ENCODE measurements around the gene TXNRD2.

Gene TXNRD2

GRCh38 chr22:19965771-19966709 is 24.4 kb upstream of the TXNRD2 start:
- no peak for DNase-seq

DNA sequence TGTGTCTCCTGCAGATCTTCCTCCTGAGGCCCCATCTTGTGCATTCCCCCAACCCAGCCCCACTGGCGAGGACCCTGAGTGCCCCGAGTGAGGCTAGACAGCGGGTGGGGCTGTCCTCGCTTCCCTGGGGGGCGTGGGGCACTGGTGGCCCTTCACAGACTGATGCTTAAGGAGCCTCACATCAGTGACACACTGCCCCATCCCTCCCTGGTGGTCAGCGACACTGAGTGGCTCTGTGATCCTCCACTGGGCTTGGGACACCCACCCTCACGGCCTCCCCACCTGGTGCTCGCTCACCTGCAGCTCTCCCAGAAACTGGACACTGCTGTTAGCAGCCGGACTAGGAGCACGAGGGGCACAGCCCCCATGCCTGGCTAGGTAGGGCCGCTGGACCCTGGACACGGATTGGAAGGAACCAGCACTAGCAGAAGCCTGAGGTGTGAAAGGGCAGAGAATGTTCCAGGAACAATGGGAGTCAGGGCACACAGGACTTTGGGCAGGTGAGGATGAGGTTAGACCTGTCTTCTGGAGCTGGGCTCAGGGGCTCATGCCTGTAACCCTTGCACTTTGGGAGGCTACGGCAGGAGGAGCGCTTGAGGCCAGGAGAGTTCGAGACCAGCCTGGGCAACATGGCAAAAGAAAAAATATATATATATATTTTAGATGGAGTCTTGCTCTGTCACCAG is 23.2 kb upstream of the TXNRD2 start:
- DNase-seq, result no peak

DNA sequence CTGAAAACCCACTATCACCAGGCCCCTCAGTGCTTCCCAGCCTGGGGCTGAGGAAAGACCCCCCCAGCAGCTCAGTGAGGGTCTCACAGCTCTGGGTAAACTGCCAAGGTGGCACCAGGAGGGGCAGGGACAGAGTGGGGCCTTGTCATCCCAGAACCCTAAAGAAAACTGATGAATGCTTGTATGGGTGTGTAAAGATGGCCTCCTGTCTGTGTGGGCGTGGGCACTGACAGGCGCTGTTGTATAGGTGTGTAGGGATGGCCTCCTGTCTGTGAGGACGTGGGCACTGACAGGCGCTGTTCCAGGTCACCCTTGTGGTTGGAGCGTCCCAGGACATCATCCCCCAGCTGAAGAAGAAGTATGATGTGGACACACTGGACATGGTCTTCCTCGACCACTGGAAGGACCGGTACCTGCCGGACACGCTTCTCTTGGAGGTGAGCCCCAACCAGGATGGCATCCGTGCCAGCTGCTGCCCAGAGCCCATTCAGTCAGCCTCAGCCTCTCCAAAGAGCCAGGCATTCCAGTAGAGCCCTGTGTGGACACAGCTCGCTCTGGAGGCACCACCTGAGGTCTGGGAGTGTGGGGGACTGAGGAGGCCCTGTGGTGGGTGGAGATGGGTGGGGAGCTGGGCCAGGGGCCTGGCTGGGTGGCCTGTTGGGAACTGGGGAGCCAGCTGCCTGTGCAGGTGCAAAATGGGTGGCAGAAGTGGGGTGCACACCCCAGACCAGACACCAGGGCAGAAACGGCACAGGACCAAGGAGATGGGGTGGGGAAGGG is 22.4 kb upstream of the TXNRD2 start:
- no peak for DNase-seq

DNA sequence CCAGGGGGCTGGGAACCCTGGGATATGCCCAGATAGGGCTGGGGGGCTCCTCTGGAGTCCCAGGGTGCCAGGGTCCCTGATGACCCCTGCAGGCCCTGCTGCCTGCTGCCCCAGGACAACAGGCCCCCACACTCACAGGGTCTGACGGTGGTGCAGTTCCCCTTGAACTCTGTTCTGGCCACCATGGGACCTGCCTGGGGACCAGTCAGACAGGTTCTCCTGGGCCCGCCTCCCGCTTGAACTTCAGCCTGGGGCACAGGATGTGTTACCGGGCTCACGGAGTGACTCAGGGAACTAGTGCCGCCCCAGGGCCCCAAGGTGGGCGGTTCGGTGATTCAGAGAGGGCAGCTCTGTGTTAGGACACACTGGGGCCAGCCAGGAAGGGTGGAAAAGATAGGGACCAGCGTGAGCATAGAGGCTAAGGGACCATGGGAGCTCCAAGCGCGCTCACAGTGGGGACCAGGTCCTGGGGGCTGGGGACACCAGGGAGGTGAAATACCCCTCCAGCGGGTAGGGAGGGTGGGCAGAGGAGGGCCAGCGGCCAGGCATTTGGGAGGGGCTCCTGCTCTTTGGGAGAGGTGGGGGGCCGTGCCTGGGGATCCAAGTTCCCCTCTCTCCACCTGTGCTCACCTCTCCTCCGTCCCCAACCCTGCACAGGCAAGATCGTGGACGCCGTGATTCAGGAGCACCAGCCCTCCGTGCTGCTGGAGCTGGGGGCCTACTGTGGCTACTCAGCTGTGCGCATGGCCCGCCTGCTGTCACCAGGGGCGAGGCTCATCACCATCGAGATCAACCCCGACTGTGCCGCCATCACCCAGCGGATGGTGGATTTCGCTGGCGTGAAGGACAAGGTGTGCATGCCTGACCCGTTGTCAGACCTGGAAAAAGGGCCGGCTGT is 21.5 kb upstream of the TXNRD2 start:
- no peak for DNase-seq

GRCh38 chr22:19962246-19962908 is 20.8 kb upstream of the TXNRD2 start:
- peak; percentile 19 to 48 (median 35) for DNase-seq

DNA sequence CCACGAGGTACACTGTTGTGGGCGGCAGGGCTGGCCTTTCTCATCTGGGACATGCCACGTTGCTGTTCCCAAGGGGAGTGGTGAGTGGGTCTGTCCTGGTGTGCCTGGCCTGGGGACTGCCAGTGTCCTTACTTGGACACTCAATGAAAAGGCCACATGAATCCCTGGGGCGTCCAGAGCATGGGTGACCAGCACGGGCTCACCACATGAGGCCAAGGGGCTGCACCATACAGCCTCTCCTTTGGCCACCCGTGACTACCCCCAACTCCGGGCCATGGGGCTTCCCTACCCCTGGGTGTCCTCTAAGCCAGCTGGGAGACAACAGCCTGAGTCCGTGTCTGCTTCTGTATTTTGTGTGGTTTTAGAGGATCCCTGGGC is 20.2 kb upstream of the TXNRD2 start:
- no peak for DNase-seq

DNA sequence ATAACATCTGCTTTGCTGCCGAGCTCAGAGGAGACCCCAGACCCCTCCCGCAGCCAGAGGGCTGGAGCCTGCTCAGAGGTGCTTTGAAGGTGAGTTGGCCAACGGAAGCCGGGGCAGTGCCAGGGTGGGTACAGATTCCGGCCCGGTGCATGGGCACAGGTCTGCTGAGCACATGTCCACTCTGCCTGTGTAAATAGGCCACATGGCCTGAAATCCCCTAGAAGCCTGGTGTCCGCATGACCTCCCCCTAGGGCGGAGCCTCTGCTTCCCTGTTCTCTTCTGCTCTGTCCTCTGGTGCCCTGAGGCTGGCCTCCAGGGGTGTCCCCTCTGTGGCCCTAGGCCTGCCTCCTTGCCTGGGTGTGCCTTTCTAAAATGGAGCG is 19.6 kb upstream of the TXNRD2 start:
- no peak for DNase-seq

DNA sequence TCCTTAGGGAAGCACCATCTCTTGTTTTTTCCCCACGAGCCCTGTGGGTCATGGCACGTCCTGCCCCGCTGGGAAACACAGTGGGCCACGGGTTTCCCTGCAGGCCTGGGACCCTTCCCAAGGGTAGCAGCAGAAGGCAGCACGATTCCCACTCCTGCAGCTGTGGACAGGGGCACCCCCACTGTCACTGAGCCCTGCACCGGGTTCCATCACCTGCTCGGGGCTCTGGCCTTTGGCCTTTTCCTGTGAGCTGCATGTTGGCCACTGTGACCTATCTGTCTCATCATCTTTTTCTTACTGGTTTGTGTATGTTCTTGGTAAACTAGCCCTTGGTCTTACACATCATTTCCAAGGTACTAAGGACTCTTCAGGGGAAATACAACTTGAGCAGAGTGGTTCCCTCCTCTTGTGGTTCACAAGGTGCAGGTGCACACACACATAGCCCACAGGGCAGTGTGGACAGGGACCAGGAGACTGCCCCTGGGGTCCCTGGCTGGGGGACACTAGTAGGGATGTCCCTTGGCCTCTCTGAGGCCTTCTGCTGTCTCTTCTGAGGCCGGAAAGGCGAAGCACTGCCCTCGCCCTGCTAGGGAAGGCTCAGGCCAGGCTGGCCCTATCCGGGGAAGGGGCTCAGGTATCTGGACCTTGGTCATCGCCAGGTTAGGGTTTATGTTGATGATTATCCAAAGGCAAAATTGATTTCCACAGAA is 19.0 kb upstream of the TXNRD2 start:
- DNase-seq, result no peak

DNA sequence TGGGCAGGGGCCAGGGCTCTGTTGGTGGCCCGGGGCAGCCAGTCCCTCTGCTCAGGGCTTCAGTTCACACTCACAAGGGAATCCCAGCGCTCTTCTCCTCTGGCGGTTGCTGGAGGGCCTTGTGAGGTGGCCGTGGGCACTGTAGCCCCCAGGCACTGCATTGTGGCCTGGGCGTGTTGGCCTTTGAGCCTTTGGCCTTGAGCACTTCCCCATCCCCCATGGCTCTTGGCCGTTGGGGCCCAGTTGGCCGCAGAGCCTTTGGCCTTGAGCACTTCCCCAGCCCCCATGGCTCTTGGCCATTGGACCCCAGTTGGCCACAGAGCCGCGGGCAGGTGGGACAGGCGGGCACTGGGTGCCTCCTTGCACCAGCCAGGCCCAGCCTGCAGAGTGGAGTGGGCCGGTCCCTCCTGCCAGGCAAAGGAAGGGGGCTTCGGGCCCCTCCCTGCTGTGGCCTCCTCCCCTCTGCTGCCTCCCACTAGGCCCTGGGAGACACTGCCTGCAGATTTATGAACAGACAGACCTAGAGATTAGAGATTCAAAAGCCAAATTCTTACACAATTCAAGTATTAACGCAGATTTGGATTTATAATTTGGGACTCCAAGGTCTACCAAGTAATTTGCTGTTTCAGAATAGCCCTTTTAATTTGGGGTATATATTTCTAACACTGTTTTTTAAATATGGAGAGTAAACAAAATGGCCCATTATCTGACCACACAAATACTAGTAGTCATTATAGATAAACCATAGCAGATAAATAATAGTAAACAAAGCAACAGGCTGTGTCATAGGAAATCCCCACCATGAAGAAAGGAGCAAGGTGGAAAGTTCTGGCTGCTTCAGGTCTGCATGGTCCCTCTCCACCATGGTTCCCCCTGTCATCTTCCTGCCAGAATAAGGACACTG is 18.2 kb upstream of the TXNRD2 start:
- no peak for DNase-seq

GRCh38 chr22:19959043-19959586 is 17.5 kb upstream of the TXNRD2 start:
- no peak for DNase-seq

- no peak for DNase-seq
Measured at GRCh38 chr22:19958083-19959042, 16.7 kb upstream of the TXNRD2 start.

GRCh38 chr22:19957445-19957844 is 15.8 kb upstream of the TXNRD2 start:
- no peak for DNase-seq

- DNase-seq, result no peak
Measured at GRCh38 chr22:19955241-19956128, 13.9 kb upstream of the TXNRD2 start.

DNA sequence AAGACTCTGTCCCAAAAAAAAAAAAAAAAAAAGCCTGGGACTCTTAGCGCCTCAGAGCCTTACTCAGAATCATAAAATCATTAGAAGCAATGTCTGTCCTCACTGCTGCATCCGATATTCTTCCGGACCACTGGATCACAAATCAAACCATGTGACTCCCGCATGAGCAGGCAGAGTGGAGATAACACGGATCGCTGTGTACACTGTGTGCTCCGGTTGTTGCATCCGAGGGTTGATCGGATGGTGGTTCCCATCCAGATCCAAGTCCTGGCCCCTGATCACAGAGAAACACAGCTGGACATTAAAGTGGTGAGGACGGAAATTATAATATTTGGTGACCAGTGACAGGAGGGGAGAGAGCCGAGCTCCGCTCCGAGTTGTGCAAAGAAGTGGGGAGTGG is 9.7 kb upstream of the TXNRD2 start:
- no peak for DNase-seq

GRCh38 chr22:19948057-19948760 is 6.6 kb upstream of the TXNRD2 start:
- no peak for DNase-seq

- no peak for DNase-seq
Measured at GRCh38 chr22:19943082-19944026, 1.7 kb upstream of the TXNRD2 start.
